ENCODE measurements around the gene NUP54.

DNA sequence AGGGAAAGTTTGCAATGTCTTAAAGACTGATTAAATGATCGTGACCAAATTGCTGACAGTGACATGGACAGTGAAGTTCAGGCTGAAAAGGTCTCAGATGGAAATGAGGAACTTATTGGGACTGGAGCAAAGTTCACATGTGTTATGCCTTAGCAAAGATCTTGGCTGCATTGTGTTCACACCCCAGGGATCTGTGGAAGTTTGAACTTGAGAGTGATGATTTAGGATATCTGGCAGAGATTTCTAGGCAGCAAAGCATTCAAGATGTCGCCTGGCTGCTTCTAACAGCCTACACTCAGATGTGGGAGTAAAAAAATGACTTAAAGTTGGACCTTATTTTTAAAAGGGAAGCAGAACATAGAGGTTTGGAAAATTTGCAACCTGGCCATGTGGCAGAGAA, 44.0 kb upstream of the NUP54 start:
- no peak for TF ChIP-seq CHD2 (IDR thresholded peaks at IDR 0.05; ENCODE audit: low read length, partially characterized antibody)
- no peak for TF ChIP-seq JUN (IDR thresholded peaks at IDR 0.05)
- TF ChIP-seq, protein P1, sequence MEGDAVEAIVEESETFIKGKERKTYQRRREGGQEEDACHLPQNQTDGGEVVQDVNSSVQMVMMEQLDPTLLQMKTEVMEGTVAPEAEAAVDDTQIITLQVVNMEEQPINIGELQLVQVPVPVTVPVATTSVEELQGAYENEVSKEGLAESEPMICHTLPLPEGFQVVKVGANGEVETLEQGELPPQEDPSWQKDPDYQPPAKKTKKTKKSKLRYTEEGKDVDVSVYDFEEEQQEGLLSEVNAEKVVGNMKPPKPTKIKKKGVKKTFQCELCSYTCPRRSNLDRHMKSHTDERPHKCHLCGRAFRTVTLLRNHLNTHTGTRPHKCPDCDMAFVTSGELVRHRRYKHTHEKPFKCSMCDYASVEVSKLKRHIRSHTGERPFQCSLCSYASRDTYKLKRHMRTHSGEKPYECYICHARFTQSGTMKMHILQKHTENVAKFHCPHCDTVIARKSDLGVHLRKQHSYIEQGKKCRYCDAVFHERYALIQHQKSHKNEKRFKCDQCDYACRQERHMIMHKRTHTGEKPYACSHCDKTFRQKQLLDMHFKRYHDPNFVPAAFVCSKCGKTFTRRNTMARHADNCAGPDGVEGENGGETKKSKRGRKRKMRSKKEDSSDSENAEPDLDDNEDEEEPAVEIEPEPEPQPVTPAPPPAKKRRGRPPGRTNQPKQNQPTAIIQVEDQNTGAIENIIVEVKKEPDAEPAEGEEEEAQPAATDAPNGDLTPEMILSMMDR (IDR thresholded peaks at IDR 0.05): no peak
- no peak for TF ChIP-seq POLR2A (IDR thresholded peaks at IDR 0.05; ENCODE audit: low read length)
- TF ChIP-seq KDM1A (IDR thresholded peaks at IDR 0.05; ENCODE audit: low read depth): no peak
- TF ChIP-seq, protein P2, sequence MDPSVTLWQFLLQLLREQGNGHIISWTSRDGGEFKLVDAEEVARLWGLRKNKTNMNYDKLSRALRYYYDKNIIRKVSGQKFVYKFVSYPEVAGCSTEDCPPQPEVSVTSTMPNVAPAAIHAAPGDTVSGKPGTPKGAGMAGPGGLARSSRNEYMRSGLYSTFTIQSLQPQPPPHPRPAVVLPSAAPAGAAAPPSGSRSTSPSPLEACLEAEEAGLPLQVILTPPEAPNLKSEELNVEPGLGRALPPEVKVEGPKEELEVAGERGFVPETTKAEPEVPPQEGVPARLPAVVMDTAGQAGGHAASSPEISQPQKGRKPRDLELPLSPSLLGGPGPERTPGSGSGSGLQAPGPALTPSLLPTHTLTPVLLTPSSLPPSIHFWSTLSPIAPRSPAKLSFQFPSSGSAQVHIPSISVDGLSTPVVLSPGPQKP (IDR thresholded peaks at IDR 0.05; ENCODE audit: low read depth, low read length): no peak
- no peak for TF ChIP-seq RNF2 (IDR thresholded peaks at IDR 0.05; ENCODE audit: borderline replicate concordance, low read depth)
- no peak for TF ChIP-seq SMC3 (IDR thresholded peaks at IDR 0.05)

Measured in A549 (cell line).